Hepatocyte (in vitro differentiated cells): Measurements from ENCODE around the gene HPCAL1.

Experiments used
- EZH2 ChIP-seq: fragments of 200-600 bp; sonication (generic); IDR thresholded peaks from 2 replicates; pipeline ENCODE4 v1.6.1; 2016; ENCODE audit warnings: antibody characterized with exemption, mild to moderate bottlenecking, borderline replicate concordance
- EZH2phosphoT487 ChIP-seq: fragments of 200-600 bp; sonication (generic); IDR thresholded peaks from one replicate; pipeline ENCODE4 v1.6.1; 2018; ENCODE audit warnings: antibody characterized with exemption, mild to moderate bottlenecking, low read depth, moderate library complexity; ENCODE audit not compliant: unreplicated experiment, severe bottlenecking
- TF ChIP-seq, protein P1 (sequence below): fragments of 200-600 bp; sonication (generic); IDR thresholded peaks from 2 replicates; pipeline ENCODE4 v1.5.1; 2016; ENCODE audit warnings: antibody characterized with exemption, mild to moderate bottlenecking; ENCODE audit not compliant: poor library complexity

DNA sequence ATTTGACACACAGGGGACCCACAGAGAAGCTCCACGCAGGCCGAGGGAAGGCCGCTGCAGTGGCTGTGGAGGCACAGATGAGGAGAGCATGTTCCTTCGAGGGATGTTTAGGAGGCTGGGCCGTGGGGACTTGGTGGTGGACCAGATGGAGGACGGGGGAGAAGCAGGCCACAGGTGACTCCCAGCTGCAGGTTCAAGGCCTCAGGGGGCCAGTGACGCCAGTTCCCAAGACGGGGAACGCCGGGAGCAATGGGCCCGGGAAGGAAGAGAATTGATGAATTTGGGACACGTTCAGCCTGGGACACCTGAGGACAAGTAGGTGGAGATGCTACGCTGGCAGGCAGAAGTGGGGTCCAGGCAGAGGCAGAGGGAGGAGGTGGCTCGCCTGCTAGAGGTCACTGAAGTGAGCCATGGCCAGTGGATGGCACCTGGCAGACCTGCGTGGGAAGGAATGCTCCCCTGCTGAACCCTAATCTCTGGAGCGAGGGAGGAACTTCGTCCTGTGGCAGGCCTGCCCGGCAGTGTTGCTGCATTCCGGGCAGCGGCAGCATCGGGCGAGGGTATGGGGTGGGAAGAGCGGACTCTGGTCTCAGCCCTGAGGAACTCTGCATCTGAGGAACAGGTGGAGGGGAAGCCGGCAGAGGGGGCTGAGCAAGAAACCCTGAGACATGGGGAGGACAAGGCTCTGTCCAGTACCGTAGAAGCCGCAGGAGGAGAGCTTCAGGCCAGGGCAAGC lies 25.2 kb upstream of the HPCAL1 start:
- TF ChIP-seq, protein P1, sequence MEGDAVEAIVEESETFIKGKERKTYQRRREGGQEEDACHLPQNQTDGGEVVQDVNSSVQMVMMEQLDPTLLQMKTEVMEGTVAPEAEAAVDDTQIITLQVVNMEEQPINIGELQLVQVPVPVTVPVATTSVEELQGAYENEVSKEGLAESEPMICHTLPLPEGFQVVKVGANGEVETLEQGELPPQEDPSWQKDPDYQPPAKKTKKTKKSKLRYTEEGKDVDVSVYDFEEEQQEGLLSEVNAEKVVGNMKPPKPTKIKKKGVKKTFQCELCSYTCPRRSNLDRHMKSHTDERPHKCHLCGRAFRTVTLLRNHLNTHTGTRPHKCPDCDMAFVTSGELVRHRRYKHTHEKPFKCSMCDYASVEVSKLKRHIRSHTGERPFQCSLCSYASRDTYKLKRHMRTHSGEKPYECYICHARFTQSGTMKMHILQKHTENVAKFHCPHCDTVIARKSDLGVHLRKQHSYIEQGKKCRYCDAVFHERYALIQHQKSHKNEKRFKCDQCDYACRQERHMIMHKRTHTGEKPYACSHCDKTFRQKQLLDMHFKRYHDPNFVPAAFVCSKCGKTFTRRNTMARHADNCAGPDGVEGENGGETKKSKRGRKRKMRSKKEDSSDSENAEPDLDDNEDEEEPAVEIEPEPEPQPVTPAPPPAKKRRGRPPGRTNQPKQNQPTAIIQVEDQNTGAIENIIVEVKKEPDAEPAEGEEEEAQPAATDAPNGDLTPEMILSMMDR = no peak
- TF ChIP-seq EZH2 (no peak), EZH2phosphoT487 (no peak)
